Measurements from ENCODE around the gene IVD. TPM values are rescaled to one million over a fixed set of nuclear protein-coding genes. Genes with fewer than 3 reads are reported as not detected.

The IVD gene
- total and polyA plus RNA-seq, 2 of the 8 experiments (the other 6 are each of a cell fraction or from before 2014, with no cell fraction given): 55.2 to 78.8 TPM

DNA sequence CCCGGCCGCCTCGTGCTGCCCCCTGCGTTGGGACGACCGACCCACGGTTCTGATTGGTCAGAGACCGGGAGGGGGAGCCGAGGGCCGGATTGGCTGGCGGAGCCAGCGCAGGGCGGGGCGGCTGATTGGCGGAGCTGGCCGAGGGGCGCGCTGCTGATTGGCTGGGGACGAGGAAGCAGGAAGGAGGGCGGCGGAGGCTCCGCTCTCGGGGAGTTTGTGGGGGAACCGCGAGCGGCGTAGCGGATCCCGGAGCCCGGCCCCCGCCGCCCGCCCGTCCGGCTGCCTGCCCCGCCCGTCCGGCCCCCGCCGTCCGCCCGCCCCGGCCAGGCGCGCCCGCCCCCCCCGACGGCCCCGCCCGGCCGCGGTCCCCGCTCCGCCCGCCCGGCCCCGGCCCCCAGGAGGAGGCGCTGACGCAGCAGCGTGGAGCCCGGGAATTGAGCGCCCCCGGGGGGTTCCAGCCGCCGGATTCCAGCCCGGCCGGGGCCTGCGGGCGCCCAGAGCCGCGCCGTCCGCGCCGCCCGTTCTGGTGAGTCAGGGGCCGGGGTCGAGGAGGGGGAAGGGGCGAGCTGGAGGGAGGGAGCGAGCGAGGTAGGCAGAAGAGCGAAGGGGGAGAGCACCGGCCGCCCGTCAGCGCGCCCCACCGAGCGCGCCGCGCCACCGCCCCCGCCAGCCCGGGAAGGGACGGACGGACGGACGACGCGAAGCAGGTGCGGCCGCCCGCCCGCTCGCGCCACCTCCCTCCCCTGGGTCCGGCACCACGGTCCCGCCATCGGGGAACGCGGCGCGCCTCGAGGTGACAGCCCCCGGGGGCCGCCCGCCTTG is 35.4 kb downstream of the IVD start, which contains the start of gene BAHD1 (continued):
- TF ChIP-seq, protein P1, sequence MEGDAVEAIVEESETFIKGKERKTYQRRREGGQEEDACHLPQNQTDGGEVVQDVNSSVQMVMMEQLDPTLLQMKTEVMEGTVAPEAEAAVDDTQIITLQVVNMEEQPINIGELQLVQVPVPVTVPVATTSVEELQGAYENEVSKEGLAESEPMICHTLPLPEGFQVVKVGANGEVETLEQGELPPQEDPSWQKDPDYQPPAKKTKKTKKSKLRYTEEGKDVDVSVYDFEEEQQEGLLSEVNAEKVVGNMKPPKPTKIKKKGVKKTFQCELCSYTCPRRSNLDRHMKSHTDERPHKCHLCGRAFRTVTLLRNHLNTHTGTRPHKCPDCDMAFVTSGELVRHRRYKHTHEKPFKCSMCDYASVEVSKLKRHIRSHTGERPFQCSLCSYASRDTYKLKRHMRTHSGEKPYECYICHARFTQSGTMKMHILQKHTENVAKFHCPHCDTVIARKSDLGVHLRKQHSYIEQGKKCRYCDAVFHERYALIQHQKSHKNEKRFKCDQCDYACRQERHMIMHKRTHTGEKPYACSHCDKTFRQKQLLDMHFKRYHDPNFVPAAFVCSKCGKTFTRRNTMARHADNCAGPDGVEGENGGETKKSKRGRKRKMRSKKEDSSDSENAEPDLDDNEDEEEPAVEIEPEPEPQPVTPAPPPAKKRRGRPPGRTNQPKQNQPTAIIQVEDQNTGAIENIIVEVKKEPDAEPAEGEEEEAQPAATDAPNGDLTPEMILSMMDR (IDR thresholded peaks at IDR 0.05; ENCODE audit: control extremely low read depth in 1 of 3, insufficient read depth in 1 of 3, low read depth in 1 of 3, low read length in 3 of 3): peak in 1 of 3 experiments; percentile 3; a peak in 1 of 4 replicates
- 0 out of 4 replicates have a peak, but pooled peaks of 1 of the 2 experiments have one; percentile 8 for TF ChIP-seq HDAC2 (IDR thresholded peaks at IDR 0.05; ENCODE audit: borderline replicate concordance in 1 of 2, low read depth in 2 of 2, low read length in 2 of 2)
